GM12865 (cell line): ENCODE measurements around the gene NAP1L1.
A peak's percentile ranks its signal among the peaks of the same experiment; 100 is the strongest.

ENCODE experiments used
- DNase-seq: peaks from one replicate; pipeline ENCODE4 v3.0.0; 2010; ENCODE audit warnings: low read depth
- H3K4me3 ChIP-seq: 2 replicates; pipeline ENCODE4 v1.5.1; 2011; ENCODE audit warnings: mild to moderate bottlenecking, low read depth, low read length, control low read depth
- TF ChIP-seq, protein P1 (sequence below): IDR thresholded peaks from 2 replicates; pipeline ENCODE4 v1.5.1; 2011; ENCODE audit warnings: low read length, control low read depth, low read depth, inconsistent platforms; ENCODE audit not compliant: insufficient read depth; ENCODE audit errors: missing control alignments

Gene NAP1L1

DNA sequence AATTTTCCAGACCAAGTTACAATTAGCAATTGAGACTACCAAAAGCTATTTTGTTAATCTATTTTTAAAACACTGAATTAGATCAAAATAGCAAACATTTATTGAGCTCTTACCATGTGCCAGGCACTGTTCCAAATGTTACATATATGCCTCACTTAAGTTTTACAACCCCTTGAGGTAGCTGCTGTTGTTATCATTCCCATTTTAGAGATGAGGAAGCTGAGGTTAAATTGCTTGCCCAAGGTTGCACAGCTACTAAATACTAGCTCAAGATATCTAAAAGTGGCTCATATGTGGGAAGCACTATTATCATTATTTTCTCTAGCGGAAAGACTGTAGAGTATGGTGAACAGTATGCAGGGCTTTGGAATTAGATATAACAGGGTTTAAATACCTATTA lies 19.5 kb upstream of the NAP1L1 start:
- TF ChIP-seq, protein P1, sequence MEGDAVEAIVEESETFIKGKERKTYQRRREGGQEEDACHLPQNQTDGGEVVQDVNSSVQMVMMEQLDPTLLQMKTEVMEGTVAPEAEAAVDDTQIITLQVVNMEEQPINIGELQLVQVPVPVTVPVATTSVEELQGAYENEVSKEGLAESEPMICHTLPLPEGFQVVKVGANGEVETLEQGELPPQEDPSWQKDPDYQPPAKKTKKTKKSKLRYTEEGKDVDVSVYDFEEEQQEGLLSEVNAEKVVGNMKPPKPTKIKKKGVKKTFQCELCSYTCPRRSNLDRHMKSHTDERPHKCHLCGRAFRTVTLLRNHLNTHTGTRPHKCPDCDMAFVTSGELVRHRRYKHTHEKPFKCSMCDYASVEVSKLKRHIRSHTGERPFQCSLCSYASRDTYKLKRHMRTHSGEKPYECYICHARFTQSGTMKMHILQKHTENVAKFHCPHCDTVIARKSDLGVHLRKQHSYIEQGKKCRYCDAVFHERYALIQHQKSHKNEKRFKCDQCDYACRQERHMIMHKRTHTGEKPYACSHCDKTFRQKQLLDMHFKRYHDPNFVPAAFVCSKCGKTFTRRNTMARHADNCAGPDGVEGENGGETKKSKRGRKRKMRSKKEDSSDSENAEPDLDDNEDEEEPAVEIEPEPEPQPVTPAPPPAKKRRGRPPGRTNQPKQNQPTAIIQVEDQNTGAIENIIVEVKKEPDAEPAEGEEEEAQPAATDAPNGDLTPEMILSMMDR: no peak
- H3K4me3 ChIP-seq: no peak overlapping the region
- no peak for DNase-seq

GRCh38 chr12:76101739-76102385 lies 17.4 kb upstream of the NAP1L1 start:
- DNase-seq: no peak
- TF ChIP-seq, protein P1: no peak
- no peak overlapping the region for H3K4me3 ChIP-seq

- TF ChIP-seq, protein P1: no peak
- H3K4me3 ChIP-seq: no peak overlapping the region
- DNase-seq: no peak
Measured at GRCh38 chr12:76096079-76096646, 11.7 kb upstream of the NAP1L1 start.

GRCh38 chr12:76094754-76095153 lies 10.3 kb upstream of the NAP1L1 start:
- H3K4me3 ChIP-seq: no peak overlapping the region
- TF ChIP-seq, protein P1: no peak
- DNase-seq: no peak

DNA sequence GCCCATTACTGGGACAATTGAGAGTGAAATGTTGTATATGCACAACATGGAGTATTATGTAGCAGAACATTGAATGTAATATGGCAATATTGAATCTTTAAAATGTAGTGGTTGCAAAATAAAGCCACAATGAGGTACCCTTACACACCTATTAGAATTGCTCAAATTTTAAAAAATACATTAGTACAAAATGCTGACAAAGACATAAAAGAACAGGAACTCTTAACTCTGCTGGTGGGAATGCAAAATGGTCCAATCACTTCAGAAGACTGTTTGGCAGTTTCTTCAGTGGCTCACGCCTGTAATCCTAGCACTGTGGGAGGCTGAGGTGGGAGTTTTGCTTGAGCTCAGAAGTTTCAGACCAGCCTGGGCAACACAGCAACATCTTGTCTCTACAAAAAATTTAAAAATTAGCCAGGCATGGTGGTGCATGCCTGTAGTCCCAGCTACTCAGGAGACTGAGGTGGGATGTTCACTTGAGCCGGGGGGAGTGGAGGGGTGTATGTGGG lies 6.8 kb upstream of the NAP1L1 start:
- DNase-seq: no peak
- TF ChIP-seq, protein P1: no peak
- no peak overlapping the region for H3K4me3 ChIP-seq

- peak overlapping the region; percentile 71 for H3K4me3 ChIP-seq
- TF ChIP-seq, protein P1: no peak
- DNase-seq: peak; percentile 50
Measured at GRCh38 chr12:76085520-76085868, 1.0 kb upstream of the NAP1L1 start.

DNA sequence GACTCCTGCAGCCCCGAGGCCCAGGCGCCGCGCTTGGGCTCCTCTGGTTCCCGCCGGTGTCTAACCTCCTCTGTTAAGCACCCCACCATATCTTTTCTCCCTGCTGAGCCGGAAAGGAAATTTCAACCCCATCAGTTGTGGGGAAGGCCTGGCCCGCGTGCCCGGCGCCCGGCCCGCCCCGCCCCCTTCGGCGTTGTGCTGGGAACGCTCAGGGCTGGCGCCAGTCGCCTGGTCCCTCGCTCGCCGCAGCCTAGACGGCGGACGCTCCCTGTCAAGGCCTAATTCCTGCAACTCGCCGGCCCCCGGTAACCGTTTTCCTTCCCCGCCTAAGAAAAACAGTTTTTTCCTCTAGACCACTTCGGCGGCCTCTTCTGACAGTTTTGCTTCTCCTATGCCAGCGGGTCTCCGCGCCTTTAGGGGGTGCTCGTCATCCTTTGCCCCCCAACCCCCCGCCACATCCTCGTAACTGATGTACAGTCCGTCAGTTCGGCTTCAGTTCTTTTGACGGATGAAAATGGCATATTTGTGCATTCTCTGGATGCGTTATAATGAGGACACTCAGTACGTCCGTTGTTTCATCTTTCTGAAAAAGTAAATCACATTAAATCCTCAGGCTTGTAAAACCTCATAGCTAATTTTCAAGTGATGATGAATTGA lies 506 bp upstream of the NAP1L1 start:
- TF ChIP-seq, protein P1: peak; percentile 32
- no peak for DNase-seq

More for the DNA sequence above, 506 bp upstream of the NAP1L1 start:
- peak overlapping the region; percentile 71 for H3K4me3 ChIP-seq
